B cell (primary cell): ENCODE measurements around the gene MYO5C. TPM values are rescaled to one million over a fixed set of nuclear protein-coding genes. Genes with fewer than 3 reads are reported as not detected.

Source experiments
- ATAC-seq: fragments of 200-7000 bp; cut with Tn5 transposase; one replicate; pipeline ENCODE4 v1.10.0; 2021; ENCODE audit warnings: low read depth, mild to moderate bottlenecking, moderate number of reproducible peaks, moderate library complexity
- CTCF ChIA-PET: fragments of 350-600 bp; sonication (Branson Sonifier 250); formaldehyde crosslinking; loops from one replicate; lab custom pipeline; 2021; ENCODE audit warnings: antibody characterized with exemption, inconsistent platforms; lab: Charles Lee
- POLR2A ChIA-PET: fragments of 350-600 bp; sonication (Branson Sonifier 250); formaldehyde crosslinking; loops from one replicate; lab custom pipeline; 2021; ENCODE audit warnings: antibody characterized with exemption; lab: Charles Lee
- DNase-seq: peaks from one replicate; pipeline ENCODE4 v3.0.0; 2013
- H2AFZ ChIP-seq: 2 replicates; pipeline ENCODE4 v1.6.1; 2012; ENCODE audit warnings: mild to moderate bottlenecking, low read depth, low read length; ENCODE audit not compliant: insufficient read depth, poor library complexity, severe bottlenecking
- H3K27ac ChIP-seq, 2 donors: 1 replicate in 1 of 2; 2 replicates in 1 of 2; pipeline ENCODE4 v1.5.1; 2012 to 2013; ENCODE audit warnings: low read length in 2 of 2, mild to moderate bottlenecking in 2 of 2, moderate library complexity in 1 of 2
- H3K27me3 ChIP-seq, 4 experiments: fragments of 200-600 bp in 1 of 4; sonication (generic) in 1 of 4; replicated peaks in 1 of 4; 1 replicate in 2 of 4; 2 replicates in 2 of 4; pipeline versions ENCODE4 v1.6.1 to v1.7.0; 2013 to 2016; ENCODE audit warnings: low read length in 3 of 4, mild to moderate bottlenecking in 2 of 4, mixed read lengths in 1 of 4, moderate library complexity in 1 of 4; ENCODE audit not compliant: insufficient read depth in 4 of 4, control insufficient read depth in 3 of 4; ENCODE audit errors: control extremely low read depth in 1 of 4
- H3K36me3 ChIP-seq, 2 experiments: replicated peaks in 1 of 2; 1 replicate in 1 of 2; 2 replicates in 1 of 2; pipeline versions ENCODE4 v1.6.1 to v1.7.1; 2013; ENCODE audit warnings: low read length in 1 of 2; ENCODE audit not compliant: insufficient read depth in 2 of 2, control insufficient read depth in 1 of 2; ENCODE audit errors: control extremely low read depth in 1 of 2, extremely low read depth in 1 of 2
- H3K4me1 ChIP-seq, 2 donors: fragments of 200-600 bp in 1 of 2; sonication (generic) in 1 of 2; 1 replicate in 1 of 2; 2 replicates in 1 of 2; pipeline versions ENCODE4 v1.5.1 to v1.6.1; 2013 to 2017; ENCODE audit warnings: low read length in 2 of 2; ENCODE audit not compliant: control insufficient read depth in 2 of 2, insufficient read depth in 2 of 2
- H3K4me2 ChIP-seq: replicated peaks from 2 replicates; pipeline ENCODE3; 2012; ENCODE audit warnings: mild to moderate bottlenecking, low read depth, low read length; ENCODE audit not compliant: poor library complexity, severe bottlenecking
- H3K4me3 ChIP-seq, 5 experiments: fragments of 200-600 bp in 1 of 5; sonication (generic) in 1 of 5; 1 replicate in 3 of 5; 2 replicates in 2 of 5; pipeline versions ENCODE4 v1.5.1 to v1.7.0; 2011 to 2016; ENCODE audit warnings: low read length in 4 of 5, mild to moderate bottlenecking in 4 of 5, low read depth in 2 of 5, control low read depth in 1 of 5, moderate library complexity in 1 of 5; ENCODE audit not compliant: insufficient read depth in 1 of 5; ENCODE audit errors: control extremely low read depth in 1 of 5, extremely low read depth in 1 of 5
- H3K79me2 ChIP-seq: fragments of 200-600 bp; sonication (generic); one replicate; pipeline ENCODE4 v1.6.0; 2016; ENCODE audit warnings: low read length; ENCODE audit not compliant: control insufficient read depth, insufficient read depth
- H3K9ac ChIP-seq: fragments of 200-600 bp; sonication (generic); 2 replicates; pipeline ENCODE4 v1.6.1; 2017; ENCODE audit warnings: mild to moderate bottlenecking, low read length, moderate library complexity
- H3K9me3 ChIP-seq, 3 donors: one replicate each; pipeline versions ENCODE4 v1.6.1 to v1.7.1; 2013; ENCODE audit warnings: low read length in 2 of 3; ENCODE audit not compliant: control insufficient read depth in 2 of 3, insufficient read depth in 1 of 3; ENCODE audit errors: control extremely low read depth in 1 of 3
- H4K20me1 ChIP-seq: 2 replicates; pipeline ENCODE4 v1.6.0; 2012; ENCODE audit warnings: mild to moderate bottlenecking, low read length; ENCODE audit not compliant: insufficient read depth, control insufficient read depth, poor library complexity, severe bottlenecking
- H3K27ac Mint-ChIP-seq: one replicate; pipeline ENCODE4 v1.8.0; 2021; ENCODE audit warnings: mixed read lengths
- H3K27me3 Mint-ChIP-seq: one replicate; pipeline ENCODE4 v1.8.0; 2021; ENCODE audit warnings: mixed read lengths
- H3K4me1 Mint-ChIP-seq: one replicate; pipeline ENCODE4 v1.8.0; 2021; ENCODE audit warnings: mixed read lengths
- H3K4me3 Mint-ChIP-seq: one replicate; pipeline ENCODE4 v1.8.0; 2021; ENCODE audit warnings: mixed read lengths
- H3K9me3 Mint-ChIP-seq: one replicate; pipeline ENCODE4 v1.8.0; 2022; ENCODE audit warnings: mixed read lengths; ENCODE audit not compliant: insufficient read depth
- CTCF ChIP-seq: fragments of 200-600 bp; IDR thresholded peaks from one replicate; pipeline ENCODE4 v1.8.0; 2022; ENCODE audit warnings: antibody characterized with exemption, mild to moderate bottlenecking
- EZH2 ChIP-seq: IDR thresholded peaks from 2 replicates; pipeline ENCODE4 v1.6.1; 2012; ENCODE audit warnings: borderline replicate concordance, low read depth, mild to moderate bottlenecking, moderate library complexity, low read length; ENCODE audit not compliant: insufficient read depth, poor library complexity, severe bottlenecking
- WGBS: methylation state at CpG from one replicate; pipeline ENCODE4 v1.1.5; 2013; ENCODE audit warnings: missing lambda C conversion rate; ENCODE audit not compliant: insufficient coverage; 5-methylcytosine and 5-hydroxymethylcytosine counted together
- intact Hi-C: fragments of 100-400 bp; cut with micrococcal nuclease; formaldehyde crosslinking; loops from one replicate; pipeline ENCODE4 v1.10.0; 2022
- polyA plus RNA-seq: library from polyadenylated mRNA; depleted of rRNA; stranded (reverse); fragments of >200 nt; gene quantifications from 2 replicates; pipeline ENCODE4 v1.2.3, GENCODE V29; 2012
- total RNA-seq, 2 donors: library from RNA; stranded (reverse); fragments of 120-200 nt in 1 of 2; gene quantifications; 1 replicate in 1 of 2; 2 replicates in 1 of 2; pipeline versions ENCODE4 v1.2.3 to v1.2.4, GENCODE V29; 2013 to 2022

The MYO5C gene
- total and polyA plus RNA-seq, 2 donors (not counting 1 experiment from before 2014, with no cell fraction given), result 0.54 to 4.5 TPM

GRCh38 chr15:52243697-52244555 lies 51.7 kb downstream of the MYO5C start:
- Histone ChIP-seq H3K4me3 (no peak overlapping the region), H3K4me1 (peaks cover 0 to 20% of the 10 kb centered on the region in 2 donors), H3K79me2 (no peaks in the 10 kb centered on the region), H2AFZ (no peak overlapping the region), H3K36me3 (no peaks in the 10 kb centered on the region), H3K27ac (no peak overlapping the region), H3K27me3 (no peaks in the 10 kb centered on the region), H3K9me3 (no peaks in the 10 kb centered on the region), H4K20me1 (no peaks in the 10 kb centered on the region), H3K4me2 (no peak overlapping the region), H3K9ac (no peak overlapping the region)
- no peaks in the 10 kb centered on the region for H3K27me3 Mint-ChIP-seq
- no peak for ATAC-seq
- ChIA-PET POLR2A (no interaction called here), CTCF (interaction anchor here (1.7 to 24.5 kb wide), 3 partner anchors 9 to 19 kb away, joined by 3 to 512 read pairs (median 109); no protein-coding TSS in a partner anchor)
- peaks cover 34% of the 10 kb centered on the region for H3K4me1 Mint-ChIP-seq
- WGBS, result 71% methylated on average over 11 of the region's 20 CpGs
- intact Hi-C loops, result no loop called here
- TF ChIP-seq CTCF (no peak), EZH2 (no peak)
- DNase-seq, result no peak
- no peaks in the 10 kb centered on the region for H3K9me3 Mint-ChIP-seq
- no peak overlapping the region for H3K4me3 Mint-ChIP-seq
- peak overlapping the region; percentile 56 for H3K27ac Mint-ChIP-seq

DNA sequence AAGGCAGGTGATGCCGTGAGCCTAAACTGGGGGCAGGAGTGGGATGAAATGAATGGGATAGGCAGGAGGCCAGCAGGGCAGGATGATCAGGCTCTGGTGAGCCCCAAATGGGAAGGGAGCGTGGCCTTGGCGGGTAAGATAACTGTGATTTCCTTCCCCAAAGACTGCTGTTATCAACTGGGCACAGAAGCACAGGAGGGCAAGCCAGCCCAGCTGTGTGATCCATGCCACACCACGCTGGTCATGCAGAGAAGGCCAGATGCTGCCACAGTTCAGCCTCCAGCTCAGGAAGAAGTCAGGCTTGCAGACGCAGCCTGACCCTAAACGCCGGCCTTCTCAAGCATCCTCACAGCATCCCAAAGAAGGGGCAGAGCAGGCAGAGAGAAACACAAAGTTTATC lies 52.3 kb downstream of the MYO5C start:
- intact Hi-C loops, result no loop called here
- DNase-seq (no peak), ATAC-seq (no peak)
- Mint-ChIP-seq H3K27ac (peak overlapping the region; percentile 75), H3K27me3 (no peaks in the 10 kb centered on the region), H3K9me3 (no peaks in the 10 kb centered on the region), H3K4me1 (peaks cover 36% of the 10 kb centered on the region), H3K4me3 (no peak overlapping the region)
- Histone ChIP-seq H3K4me1 (peaks cover 0 to 22% of the 10 kb centered on the region in 2 donors), H3K9me3 (no peaks in the 10 kb centered on the region), H3K4me2 (no peak overlapping the region), H3K27ac (no peak overlapping the region), H3K36me3 (no peaks in the 10 kb centered on the region), H3K4me3 (no peak overlapping the region), H3K27me3 (no peaks in the 10 kb centered on the region), H3K79me2 (no peaks in the 10 kb centered on the region), H2AFZ (no peak overlapping the region), H3K9ac (no peak overlapping the region), H4K20me1 (no peaks in the 10 kb centered on the region)
- no peak for TF ChIP-seq CTCF
- no peak for TF ChIP-seq EZH2
- POLR2A ChIA-PET, result no interaction called here
- WGBS, result 92% methylated on average over 7 of the region's 7 CpGs
- CTCF ChIA-PET, result interaction anchor here (1.7 to 24.5 kb wide), 3 partner anchors 8 to 19 kb away, joined by 3 to 512 read pairs (median 109); no protein-coding TSS in a partner anchor
